ENCODE measurements around the gene NUMB. TPM values are rescaled to one million over a fixed set of nuclear protein-coding genes. Genes with fewer than 3 reads are reported as not detected.

The NUMB gene
- total RNA-seq, 1 experiment from 2014 or later = 81.5 TPM

- intact Hi-C loops (cut with micrococcal nuclease) = no loop called here
- H3K9me3 Mint-ChIP-seq (ENCODE audit: unreplicated experiment) = no peaks in the 10 kb centered on the region
- no peak for DNase-seq (ENCODE audit: unreplicated experiment)
- no peak overlapping the region for H3K27ac Mint-ChIP-seq (ENCODE audit: low read depth, unreplicated experiment)
- peaks cover 12% of the 10 kb centered on the region for H3K4me1 Mint-ChIP-seq (ENCODE audit: insufficient read depth, unreplicated experiment)
- H3K27me3 Mint-ChIP-seq (ENCODE audit: insufficient read depth, unreplicated experiment) = no peaks in the 10 kb centered on the region
- ChIA-PET POLR2A (interaction anchor here (0.9 to 2.8 kb wide), 7 partner anchors 13 to 153 kb away, joined by 3 to 18 read pairs (median 6); partner anchors contain the start of genes ACOT2 and DNAL1), CTCF (interaction anchor here (0.5 to 2.1 kb wide), 5 partner anchors 17 to 993 kb away, joined by 3 to 5 read pairs (median 3); no protein-coding TSS in a partner anchor)
- peak overlapping the region; percentile 86 for H3K4me3 Mint-ChIP-seq (ENCODE audit: unreplicated experiment)
- peaks cover 30% of the 10 kb centered on the region for H3K36me3 Mint-ChIP-seq (ENCODE audit: insufficient read depth, unreplicated experiment)
- TF ChIP-seq CTCF (IDR thresholded peaks at IDR 0.05; ENCODE audit: unreplicated experiment) = no peak
- BruUV-seq (replicated peaks) = no TSS peak
Measured at GRCh38 chr14:73492043-73492552, 33.8 kb upstream of the NUMB start.

GRCh38 chr14:73491256-73492042, 33.1 kb upstream of the NUMB start:
- peaks cover 30% of the 10 kb centered on the region for H3K36me3 Mint-ChIP-seq (ENCODE audit: insufficient read depth, unreplicated experiment)
- H3K4me3 Mint-ChIP-seq (ENCODE audit: unreplicated experiment) = peak overlapping the region; percentile 86
- peak overlapping the region; percentile 83 for H3K27ac Mint-ChIP-seq (ENCODE audit: low read depth, unreplicated experiment)
- no peaks in the 10 kb centered on the region for H3K27me3 Mint-ChIP-seq (ENCODE audit: insufficient read depth, unreplicated experiment)
- ChIA-PET POLR2A (interaction anchor here (0.6 to 2.8 kb wide), 21 partner anchors 8 to 464 kb away, joined by 3 to 18 read pairs (median 4); partner anchors contain the start of genes ACOT1, ACOT2 and DNAL1), CTCF (interaction anchor here (0.6 to 2.1 kb wide), 5 partner anchors 14 to 992 kb away, joined by 3 to 5 read pairs (median 3); no protein-coding TSS in a partner anchor)
- no TSS peak for BruUV-seq (replicated peaks)
- DNase-seq (ENCODE audit: unreplicated experiment) = peak; percentile 59
- no peak for TF ChIP-seq CTCF (IDR thresholded peaks at IDR 0.05; ENCODE audit: unreplicated experiment)
- H3K9me3 Mint-ChIP-seq (ENCODE audit: unreplicated experiment) = no peaks in the 10 kb centered on the region
- peaks cover 12% of the 10 kb centered on the region for H3K4me1 Mint-ChIP-seq (ENCODE audit: insufficient read depth, unreplicated experiment)
- intact Hi-C loops (cut with micrococcal nuclease) = no loop called here

- CTCF ChIA-PET = no interaction called here
- POLR2A ChIA-PET = interaction anchor here (0.9 to 1.9 kb wide), 7 partner anchors 8 to 397 kb away, joined by 3 to 5 read pairs (median 4); partner anchors contain the start of gene ZNF410
- Mint-ChIP-seq H3K4me3 (ENCODE audit: unreplicated experiment) (peak overlapping the region; percentile 40), H3K27me3 (ENCODE audit: insufficient read depth, unreplicated experiment) (no peaks in the 10 kb centered on the region), H3K4me1 (ENCODE audit: insufficient read depth, unreplicated experiment) (peaks cover 12% of the 10 kb centered on the region), H3K36me3 (ENCODE audit: insufficient read depth, unreplicated experiment) (peaks cover 21% of the 10 kb centered on the region), H3K9me3 (ENCODE audit: unreplicated experiment) (no peaks in the 10 kb centered on the region), H3K27ac (ENCODE audit: low read depth, unreplicated experiment) (no peak overlapping the region)
- intact Hi-C loops (cut with micrococcal nuclease) = no loop called here
- no TSS peak for BruUV-seq (replicated peaks)
- DNase-seq (ENCODE audit: unreplicated experiment) = no peak
- TF ChIP-seq CTCF (IDR thresholded peaks at IDR 0.05; ENCODE audit: unreplicated experiment) = no peak
Measured at GRCh38 chr14:73489481-73490175, 31.3 kb upstream of the NUMB start.
